Pancreas (tissue), 10 donors: Measurements from ENCODE around the gene GPR173. TPM values are rescaled to one million over a fixed set of nuclear protein-coding genes. Genes with fewer than 3 reads are reported as not detected.

ENCODE experiments used
- ATAC-seq, 4 donors: fragments of 200-7000 bp; cut with Tn5 transposase; one replicate each; pipeline versions ENCODE4 v1.8.0 to v1.9.1; 2020; ENCODE audit warnings: mild to moderate bottlenecking in 4 of 4, moderate library complexity in 4 of 4
- DNase-seq, 6 donors: peaks; one replicate each; pipeline ENCODE4 v3.0.0-alpha.2; 2020
- FAIRE-seq: peaks from 2 replicates; lab custom pipeline; 2012; peaks lifted over from hg19 to GRCh38; lab: Jason Lieb, UNC
- H3K27ac ChIP-seq, 4 donors: fragments of 200-600 bp; sonication (generic); 1 replicate in 3 of 4; 2 replicates in 1 of 4; pipeline versions ENCODE4 v1.5.0 to v1.8.0; 2020
- H3K27me3 ChIP-seq, 4 donors: fragments of 200-600 bp; one replicate each; pipeline ENCODE4 v1.8.0; 2021
- H3K36me3 ChIP-seq, 3 donors: fragments of 200-600 bp; sonication (generic) in 1 of 3; one replicate each; pipeline versions ENCODE4 v1.5.0 to v1.8.0; 2020 to 2021
- H3K4me1 ChIP-seq, 3 donors: fragments of 200-600 bp; one replicate each; pipeline ENCODE4 v1.8.0; 2021
- H3K4me3 ChIP-seq, 4 donors: fragments of 200-600 bp; sonication (generic) in 2 of 4; one replicate each; pipeline versions ENCODE4 v1.5.0 to v1.8.0; 2020 to 2021
- H3K9me3 ChIP-seq, 4 donors: fragments of 200-600 bp; one replicate each; pipeline ENCODE4 v1.8.0; 2021
- WGBS, 2 donors: extraction: QIAGEN DNeasy Blood & Tissue Kit; methylation state at CpG; one replicate each; pipeline ENCODE4 v1.1.7; 2013; 5-methylcytosine and 5-hydroxymethylcytosine counted together
- intact Hi-C, 3 donors: fragments of 100-400 bp; cut with DNase I; formaldehyde crosslinking; loops; one replicate each; pipeline versions ENCODE4 v1.11.1 to v1.14.2; 2022
- polyA plus RNA-seq, 2 donors: library from polyadenylated mRNA; stranded (reverse); fragments of 200-250 nt; gene quantifications; one replicate each; pipeline ENCODE4 v1.2.3, GENCODE V29; 2013
- total RNA-seq, 6 donors: library from RNA; stranded (reverse); fragmentation: NEBNext Ultra II Directional in 4 of 6; extraction: Animal tissue kit (Norgen Biotek cat#: 25700) in 4 of 6; gene quantifications; one replicate each; pipeline versions ENCODE4 v1.2.1 to v1.2.4, GENCODE V29; 2021 to 2023
- TF ChIP-seq, protein P1 (sequence below), 4 donors: fragments of 200-600 bp; sonication (generic) in 3 of 4; IDR thresholded peaks; one replicate each; pipeline versions ENCODE4 v1.5.0 to v1.8.0; 2021; ENCODE audit warnings: antibody characterized with exemption in 4 of 4
- donor health status: healthy with polysubstance abuse.
- donor health status: DM: no; HTN: no; CAD: no; lungs with moderate emphysema.
- donor health status: DM: no; HTN: no; CAD: no.
- donor health status: control.
- donor health status: control.
- donor health status: Bipolar disorder and iron deficiency.
- donor health status: DM: yes; HTN: yes; CAD: no.
- donor health status: DM: no; HTN: no; CAD: no.
- donor health status: DM: no; HTN: no; CAD: no.
- donor health status: DM: yes; HTN: yes; CAD: no.

The GPR173 gene, protein sequence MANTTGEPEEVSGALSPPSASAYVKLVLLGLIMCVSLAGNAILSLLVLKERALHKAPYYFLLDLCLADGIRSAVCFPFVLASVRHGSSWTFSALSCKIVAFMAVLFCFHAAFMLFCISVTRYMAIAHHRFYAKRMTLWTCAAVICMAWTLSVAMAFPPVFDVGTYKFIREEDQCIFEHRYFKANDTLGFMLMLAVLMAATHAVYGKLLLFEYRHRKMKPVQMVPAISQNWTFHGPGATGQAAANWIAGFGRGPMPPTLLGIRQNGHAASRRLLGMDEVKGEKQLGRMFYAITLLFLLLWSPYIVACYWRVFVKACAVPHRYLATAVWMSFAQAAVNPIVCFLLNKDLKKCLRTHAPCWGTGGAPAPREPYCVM
- total RNA-seq: 1 to 10 TPM in 1 of 6 donors, under 1 TPM in 5; 0.20 to 1.1 (median 0.38) TPM
- polyA plus RNA-seq: 1 to 10 TPM in 1 of 2 donors, under 1 TPM in 1; 0.68 to 1.9 TPM

DNA sequence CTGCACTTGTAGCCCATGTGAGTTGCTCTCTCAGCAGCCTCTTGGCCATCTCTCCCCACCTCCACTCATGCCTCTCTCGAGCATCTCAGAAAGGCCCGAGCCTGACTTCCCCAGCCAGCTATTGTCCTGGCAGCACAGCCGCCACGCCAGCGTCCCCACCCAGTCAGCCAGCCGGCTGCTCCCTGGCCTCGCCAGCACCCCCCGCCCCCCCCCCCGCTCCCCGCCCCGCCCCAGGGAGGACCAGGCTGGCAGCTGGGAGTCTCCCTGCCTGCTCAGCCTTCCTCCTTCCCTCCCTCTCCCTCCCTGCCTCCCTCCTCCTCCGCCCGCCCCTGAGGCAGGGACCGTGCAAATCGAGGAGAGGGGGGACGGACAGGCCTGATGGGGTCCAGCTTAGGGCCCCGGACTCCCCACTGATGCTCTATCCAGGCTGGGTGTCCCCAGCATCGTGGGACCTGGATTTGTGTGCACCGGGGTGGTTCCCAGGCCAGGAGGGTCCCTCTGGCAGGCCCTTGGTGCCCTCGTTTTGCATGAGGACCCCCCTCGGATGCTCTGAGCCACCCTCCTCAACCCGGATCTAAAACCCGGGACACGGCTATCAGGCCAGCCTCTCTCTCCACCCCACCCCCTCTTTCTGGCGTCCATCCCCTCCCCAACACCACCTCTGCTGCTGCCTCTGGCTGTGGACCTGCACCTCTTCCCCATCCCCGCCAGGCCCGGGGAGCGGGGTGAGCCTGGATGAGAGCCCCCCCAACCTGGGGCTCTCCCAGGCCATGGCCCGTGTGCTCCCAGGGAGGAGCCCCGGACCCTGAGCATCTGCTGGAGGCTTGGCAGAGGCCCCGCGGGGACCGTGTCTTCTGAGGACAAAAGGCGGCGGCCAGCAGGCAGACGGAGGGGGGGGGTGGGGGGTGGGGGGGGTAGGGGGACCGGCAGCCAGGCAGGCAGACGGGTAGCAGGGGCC is at the start of gene GPR173:
GPR173 (plus strand) TSS at position 621 of the 958 bp plus-strand sequence. CDS start 27,833 bp downstream, outside the sequence.
- peak in 2 of 6 donors; percentile 9 to 55 for DNase-seq
- Histone ChIP-seq H3K4me3 (peak within 1 kb of the TSS in 1 of 4 donors; percentile 20), H3K27ac (no peak within 1 kb of the TSS), H3K9me3 (no peaks in the 10 kb centered on the region), H3K36me3 (no peaks in the 10 kb centered on the region), H3K27me3 (peaks cover 0 to 2% (median 0%) of the 10 kb centered on the region in 4 donors), H3K4me1 (no peaks in the 10 kb centered on the region)
- TF ChIP-seq, protein P1, sequence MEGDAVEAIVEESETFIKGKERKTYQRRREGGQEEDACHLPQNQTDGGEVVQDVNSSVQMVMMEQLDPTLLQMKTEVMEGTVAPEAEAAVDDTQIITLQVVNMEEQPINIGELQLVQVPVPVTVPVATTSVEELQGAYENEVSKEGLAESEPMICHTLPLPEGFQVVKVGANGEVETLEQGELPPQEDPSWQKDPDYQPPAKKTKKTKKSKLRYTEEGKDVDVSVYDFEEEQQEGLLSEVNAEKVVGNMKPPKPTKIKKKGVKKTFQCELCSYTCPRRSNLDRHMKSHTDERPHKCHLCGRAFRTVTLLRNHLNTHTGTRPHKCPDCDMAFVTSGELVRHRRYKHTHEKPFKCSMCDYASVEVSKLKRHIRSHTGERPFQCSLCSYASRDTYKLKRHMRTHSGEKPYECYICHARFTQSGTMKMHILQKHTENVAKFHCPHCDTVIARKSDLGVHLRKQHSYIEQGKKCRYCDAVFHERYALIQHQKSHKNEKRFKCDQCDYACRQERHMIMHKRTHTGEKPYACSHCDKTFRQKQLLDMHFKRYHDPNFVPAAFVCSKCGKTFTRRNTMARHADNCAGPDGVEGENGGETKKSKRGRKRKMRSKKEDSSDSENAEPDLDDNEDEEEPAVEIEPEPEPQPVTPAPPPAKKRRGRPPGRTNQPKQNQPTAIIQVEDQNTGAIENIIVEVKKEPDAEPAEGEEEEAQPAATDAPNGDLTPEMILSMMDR (IDR thresholded peaks at IDR 0.05): no peak
- peak; percentile 38 to 85 (median 78) for ATAC-seq
- intact Hi-C loops: no loop called here
- WGBS, 2 donors: 11 to 42% methylated on average over 22 to 35 of the region's 38 CpGs
- FAIRE-seq: no peak

DNA sequence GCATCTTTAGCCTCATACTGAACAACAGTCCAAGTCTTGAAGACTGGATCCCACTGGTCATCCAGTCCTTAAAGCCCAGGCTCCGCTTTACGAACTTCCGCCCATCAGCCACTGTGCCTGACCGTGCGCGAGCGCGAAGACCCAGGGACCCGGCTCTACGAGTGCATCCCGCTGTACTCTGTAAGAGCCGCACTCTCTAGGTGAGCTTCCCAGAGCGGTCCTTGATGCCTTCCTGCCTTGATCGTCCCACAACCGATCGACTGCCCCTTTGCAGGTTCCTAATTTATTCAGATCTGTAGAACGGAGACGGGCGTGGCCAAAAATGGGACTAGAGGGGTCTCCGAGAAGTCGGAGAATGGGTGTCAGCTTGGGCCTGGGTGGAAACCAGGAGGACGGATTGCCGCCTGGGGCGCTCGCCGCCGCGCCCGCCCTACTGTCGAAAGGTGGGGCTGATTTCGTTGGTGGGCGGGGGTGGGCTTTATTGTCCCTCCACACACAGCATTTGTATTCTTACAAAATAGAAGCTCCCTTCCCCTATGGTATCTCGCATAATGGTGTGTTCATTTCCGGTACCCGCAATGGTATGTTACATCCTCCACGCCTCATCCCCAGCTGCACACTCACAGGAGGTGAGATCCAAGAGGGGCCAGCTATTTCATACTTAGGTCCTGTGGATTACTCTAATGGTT is 48.0 kb upstream of the GPR173 start:
- intact Hi-C loops: no loop called here
- H3K4me3 ChIP-seq: no peak overlapping the region
- FAIRE-seq (no peak), DNase-seq (no peak), ATAC-seq (no peak)
- no peak overlapping the region for H3K27ac ChIP-seq
- 23 to 44% methylated on average over 36 of the region's 36 CpGs for WGBS, 2 donors
- peaks cover 0 to 16% (median 0%) of the 10 kb centered on the region in 4 donors for H3K27me3 ChIP-seq
- TF ChIP-seq, protein P1 (IDR thresholded peaks at IDR 0.05): no peak
- no peaks in the 10 kb centered on the region for H3K9me3 ChIP-seq
- H3K36me3 ChIP-seq: no peaks in the 10 kb centered on the region
- H3K4me1 ChIP-seq: no peaks in the 10 kb centered on the region

DNA sequence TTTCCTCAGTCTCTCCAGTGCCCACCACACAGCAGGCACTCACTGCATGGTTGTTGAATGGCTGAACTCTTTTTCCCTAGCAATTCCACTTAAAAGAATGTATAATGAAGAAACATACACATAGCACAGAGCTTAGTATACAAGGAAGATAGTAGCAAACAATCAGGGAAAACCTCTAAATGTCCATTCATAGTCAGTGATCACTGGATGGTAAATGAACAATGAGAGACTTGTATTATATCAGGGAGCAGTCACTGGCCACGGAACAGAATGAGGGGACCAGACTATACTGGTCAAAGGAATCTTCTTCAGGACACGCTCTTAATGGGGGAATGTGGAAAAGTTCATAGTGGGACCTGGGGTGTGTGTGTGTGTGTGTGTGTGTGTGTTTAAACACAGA is 46.6 kb upstream of the GPR173 start:
- Histone ChIP-seq H3K9me3 (no peaks in the 10 kb centered on the region), H3K4me3 (no peak overlapping the region), H3K36me3 (no peaks in the 10 kb centered on the region), H3K27me3 (peaks cover 0 to 16% (median 0%) of the 10 kb centered on the region in 4 donors), H3K27ac (no peak overlapping the region), H3K4me1 (no peaks in the 10 kb centered on the region)
- intact Hi-C loops: no loop called here
- FAIRE-seq (no peak), DNase-seq (no peak), ATAC-seq (no peak)
- TF ChIP-seq, protein P1 (IDR thresholded peaks at IDR 0.05): no peak
- 71 to 75% methylated on average over 2 of the region's 2 CpGs for WGBS, 2 donors

DNA sequence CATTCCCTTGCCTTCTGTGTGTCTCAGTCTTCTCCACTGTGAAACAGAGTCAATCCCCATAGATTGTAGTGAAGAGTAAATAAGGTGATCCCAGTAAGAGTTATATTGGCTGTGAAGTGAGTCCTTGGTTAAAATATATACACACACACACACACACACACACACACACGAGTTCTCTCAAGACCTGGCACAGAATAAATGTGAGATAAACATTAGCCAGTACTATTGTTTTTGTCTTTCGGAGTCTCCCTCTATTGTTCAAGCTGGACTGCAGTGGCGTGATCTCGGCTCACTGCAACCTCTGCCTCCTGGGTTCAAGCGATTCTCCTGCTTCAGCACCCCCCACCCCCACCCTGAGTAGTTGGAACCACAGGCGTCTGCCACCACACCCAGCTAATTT is 45.5 kb upstream of the GPR173 start:
- intact Hi-C loops: no loop called here
- Histone ChIP-seq H3K36me3 (no peaks in the 10 kb centered on the region), H3K27ac (no peak overlapping the region), H3K27me3 (peaks cover 0 to 25% (median 0%) of the 10 kb centered on the region in 4 donors), H3K4me1 (no peaks in the 10 kb centered on the region), H3K9me3 (no peaks in the 10 kb centered on the region), H3K4me3 (no peak overlapping the region)
- ATAC-seq: no peak
- no peak for FAIRE-seq
- no peak for DNase-seq
- TF ChIP-seq, protein P1 (IDR thresholded peaks at IDR 0.05): no peak
- 13 to 36% methylated on average over 6 of the region's 6 CpGs for WGBS, 2 donors
